ENCODE measurements around the gene CEMIP.

DNA sequence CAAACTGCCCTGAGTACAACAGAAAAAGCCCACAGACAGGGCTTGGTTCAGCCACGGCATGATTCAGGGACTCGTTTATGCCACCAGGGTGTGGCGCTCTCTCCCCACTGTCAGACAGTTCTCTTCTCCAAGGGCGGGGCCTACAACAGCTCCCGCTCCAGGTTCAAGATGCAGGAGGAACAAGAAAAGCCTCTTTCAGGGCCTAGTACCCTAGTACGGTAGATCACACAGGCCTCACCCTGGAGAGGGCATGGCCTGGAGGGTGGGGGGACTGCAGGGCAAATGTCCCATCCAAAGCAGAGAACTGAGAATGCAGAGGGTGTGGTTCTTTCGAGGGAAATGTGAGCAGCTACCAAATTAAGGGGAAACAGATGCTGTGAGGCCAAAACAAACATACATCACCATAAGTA lies 198.5 kb downstream of the CEMIP start:
- TF ChIP-seq, protein P1, sequence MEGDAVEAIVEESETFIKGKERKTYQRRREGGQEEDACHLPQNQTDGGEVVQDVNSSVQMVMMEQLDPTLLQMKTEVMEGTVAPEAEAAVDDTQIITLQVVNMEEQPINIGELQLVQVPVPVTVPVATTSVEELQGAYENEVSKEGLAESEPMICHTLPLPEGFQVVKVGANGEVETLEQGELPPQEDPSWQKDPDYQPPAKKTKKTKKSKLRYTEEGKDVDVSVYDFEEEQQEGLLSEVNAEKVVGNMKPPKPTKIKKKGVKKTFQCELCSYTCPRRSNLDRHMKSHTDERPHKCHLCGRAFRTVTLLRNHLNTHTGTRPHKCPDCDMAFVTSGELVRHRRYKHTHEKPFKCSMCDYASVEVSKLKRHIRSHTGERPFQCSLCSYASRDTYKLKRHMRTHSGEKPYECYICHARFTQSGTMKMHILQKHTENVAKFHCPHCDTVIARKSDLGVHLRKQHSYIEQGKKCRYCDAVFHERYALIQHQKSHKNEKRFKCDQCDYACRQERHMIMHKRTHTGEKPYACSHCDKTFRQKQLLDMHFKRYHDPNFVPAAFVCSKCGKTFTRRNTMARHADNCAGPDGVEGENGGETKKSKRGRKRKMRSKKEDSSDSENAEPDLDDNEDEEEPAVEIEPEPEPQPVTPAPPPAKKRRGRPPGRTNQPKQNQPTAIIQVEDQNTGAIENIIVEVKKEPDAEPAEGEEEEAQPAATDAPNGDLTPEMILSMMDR (IDR thresholded peaks at IDR 0.05; ENCODE audit: insufficient read depth, low read depth, low read length) = peak; percentile 38
- no peak for TF ChIP-seq EZH2 (IDR thresholded peaks at IDR 0.05; ENCODE audit: insufficient read depth, low read length)
